NB4 (cell line): ENCODE results near the gene ESF1.

ENCODE experiments used
- DNase-seq: peaks from one replicate; pipeline ENCODE4 v3.0.0; 2010; ENCODE audit warnings: low read depth
- H3K4me3 ChIP-seq: one replicate; pipeline ENCODE4 v1.5.1; 2011; ENCODE audit warnings: mild to moderate bottlenecking, low read depth, low read length, moderate library complexity
- CTCF ChIP-seq: IDR thresholded peaks from one replicate; pipeline ENCODE4 v1.5.1; 2012; ENCODE audit warnings: low read depth, low read length
- MAX ChIP-seq: IDR thresholded peaks from 2 replicates; pipeline ENCODE4 v1.6.1; 2011; ENCODE audit warnings: low read depth, low read length
- MYC ChIP-seq: IDR thresholded peaks from 2 replicates; pipeline ENCODE4 v1.6.1; 2011; ENCODE audit warnings: low read depth, low read length
- POLR2A ChIP-seq: IDR thresholded peaks from 2 replicates; pipeline ENCODE4 v1.6.1; 2011; ENCODE audit warnings: mild to moderate bottlenecking; ENCODE audit not compliant: insufficient read length; ENCODE audit errors: extremely low read depth

ESF1 gene

GRCh38 chr20:13821876-13822275, 37.2 kb upstream of the ESF1 start:
- no peak for TF ChIP-seq CTCF
- TF ChIP-seq MYC: no peak
- TF ChIP-seq MAX: no peak
- no peak for TF ChIP-seq POLR2A
- DNase-seq: peak; percentile 17
- H3K4me3 ChIP-seq: no peak overlapping the region

GRCh38 chr20:13819885-13820645, 35.3 kb upstream of the ESF1 start:
- TF ChIP-seq MAX (no peak), CTCF (peak; percentile 15)
- DNase-seq: peak; percentile 63
- H3K4me3 ChIP-seq: no peak overlapping the region

- DNase-seq: no peak
- TF ChIP-seq CTCF: no peak
- no peak for TF ChIP-seq MYC
- TF ChIP-seq POLR2A: no peak
- no peak for TF ChIP-seq MAX
- H3K4me3 ChIP-seq: no peak overlapping the region
Observed at GRCh38 chr20:13817342-13817741, 32.6 kb upstream of the ESF1 start.

- TF ChIP-seq CTCF (no peak), MAX (no peak), MYC (no peak), POLR2A (no peak)
- H3K4me3 ChIP-seq: no peak overlapping the region
- DNase-seq: no peak
Observed at GRCh38 chr20:13816757-13817156, 32.0 kb upstream of the ESF1 start.

- TF ChIP-seq MAX (no peak), POLR2A (no peak), MYC (no peak), CTCF (no peak)
- no peak for DNase-seq
- H3K4me3 ChIP-seq: no peak overlapping the region
Observed at GRCh38 chr20:13814672-13815071, 30.0 kb upstream of the ESF1 start.

- no peak overlapping the region for H3K4me3 ChIP-seq
- TF ChIP-seq MYC: no peak
- TF ChIP-seq MAX: no peak
- no peak for TF ChIP-seq CTCF
- no peak for TF ChIP-seq POLR2A
- no peak for DNase-seq
Observed at GRCh38 chr20:13813910-13814309, 29.2 kb upstream of the ESF1 start.
